Measurements from ENCODE around the gene ARHGAP8.

DNA sequence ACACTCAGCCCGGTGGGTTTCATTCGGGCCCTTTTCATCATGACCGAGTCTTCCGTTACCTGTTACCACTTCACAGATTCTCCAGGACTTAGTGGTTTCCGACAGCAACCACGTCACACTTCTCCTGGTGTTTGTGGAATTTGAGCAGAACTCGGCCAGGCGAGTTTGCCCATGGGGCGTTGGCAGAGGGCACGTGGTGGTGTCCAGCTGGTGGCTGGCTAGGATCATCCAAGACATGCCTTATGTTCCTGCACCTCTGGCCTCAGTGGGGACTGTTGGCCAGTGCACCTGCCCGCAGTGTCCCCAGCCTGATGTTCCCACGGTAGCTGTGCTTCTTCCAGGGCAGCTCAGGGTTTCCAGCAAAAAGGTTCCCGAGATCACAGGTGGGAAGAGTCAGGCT, 87.3 kb downstream of the ARHGAP8 start:
- TF ChIP-seq, protein P1, sequence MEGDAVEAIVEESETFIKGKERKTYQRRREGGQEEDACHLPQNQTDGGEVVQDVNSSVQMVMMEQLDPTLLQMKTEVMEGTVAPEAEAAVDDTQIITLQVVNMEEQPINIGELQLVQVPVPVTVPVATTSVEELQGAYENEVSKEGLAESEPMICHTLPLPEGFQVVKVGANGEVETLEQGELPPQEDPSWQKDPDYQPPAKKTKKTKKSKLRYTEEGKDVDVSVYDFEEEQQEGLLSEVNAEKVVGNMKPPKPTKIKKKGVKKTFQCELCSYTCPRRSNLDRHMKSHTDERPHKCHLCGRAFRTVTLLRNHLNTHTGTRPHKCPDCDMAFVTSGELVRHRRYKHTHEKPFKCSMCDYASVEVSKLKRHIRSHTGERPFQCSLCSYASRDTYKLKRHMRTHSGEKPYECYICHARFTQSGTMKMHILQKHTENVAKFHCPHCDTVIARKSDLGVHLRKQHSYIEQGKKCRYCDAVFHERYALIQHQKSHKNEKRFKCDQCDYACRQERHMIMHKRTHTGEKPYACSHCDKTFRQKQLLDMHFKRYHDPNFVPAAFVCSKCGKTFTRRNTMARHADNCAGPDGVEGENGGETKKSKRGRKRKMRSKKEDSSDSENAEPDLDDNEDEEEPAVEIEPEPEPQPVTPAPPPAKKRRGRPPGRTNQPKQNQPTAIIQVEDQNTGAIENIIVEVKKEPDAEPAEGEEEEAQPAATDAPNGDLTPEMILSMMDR (conservative IDR thresholded peaks at IDR 0.05; ENCODE audit: low read length): no peak
- no peak for TF ChIP-seq EZH2phosphoT487 (IDR thresholded peaks at IDR 0.05; ENCODE audit: borderline replicate concordance, low read depth, low read length)
